ENCODE data around the gene TMUB1.

TMUB1 gene

DNA sequence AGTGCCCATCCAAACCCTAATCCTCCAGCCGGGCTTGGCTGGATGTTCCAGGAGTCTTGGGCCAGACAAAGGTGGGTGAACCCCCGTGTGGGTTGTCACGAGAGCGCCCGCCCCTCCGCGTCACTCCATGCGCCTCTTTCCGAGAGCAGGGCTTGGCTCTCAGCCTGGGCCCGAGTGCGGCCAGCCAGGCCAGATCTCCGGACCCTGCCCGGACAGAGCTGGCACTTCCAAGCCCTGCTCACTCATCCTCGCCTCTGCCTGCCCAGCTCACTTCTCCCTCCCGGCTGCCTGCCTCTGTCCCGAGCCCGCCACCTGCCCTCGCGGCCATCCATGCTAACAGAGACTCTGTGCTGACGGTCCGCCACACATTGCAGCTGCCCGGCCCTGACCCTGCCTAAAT, 37.6 kb upstream of the TMUB1 start:
- no peak for DNase-seq (ENCODE audit: low read depth)

DNA sequence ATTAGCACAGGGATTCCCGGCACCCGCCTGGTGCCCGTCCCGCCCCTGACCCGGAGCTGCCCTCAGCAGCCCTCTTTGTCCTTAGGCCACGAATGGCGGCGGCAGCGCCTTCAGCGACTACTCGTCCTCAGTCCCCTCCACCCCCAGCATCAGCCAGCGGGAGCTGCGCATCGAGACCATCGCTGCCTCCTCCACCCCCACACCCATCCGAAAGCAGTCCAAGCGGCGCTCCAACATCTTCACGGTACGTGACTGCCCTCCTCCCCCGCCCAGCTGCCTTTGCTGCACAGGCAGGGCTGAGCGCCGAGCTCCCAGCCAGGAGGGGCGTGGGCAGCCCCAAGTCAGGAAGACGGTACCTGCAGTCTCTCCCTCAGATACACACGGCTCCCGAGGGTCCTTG, 36.6 kb upstream of the TMUB1 start:
- DNase-seq (ENCODE audit: low read depth) = no peak

DNA sequence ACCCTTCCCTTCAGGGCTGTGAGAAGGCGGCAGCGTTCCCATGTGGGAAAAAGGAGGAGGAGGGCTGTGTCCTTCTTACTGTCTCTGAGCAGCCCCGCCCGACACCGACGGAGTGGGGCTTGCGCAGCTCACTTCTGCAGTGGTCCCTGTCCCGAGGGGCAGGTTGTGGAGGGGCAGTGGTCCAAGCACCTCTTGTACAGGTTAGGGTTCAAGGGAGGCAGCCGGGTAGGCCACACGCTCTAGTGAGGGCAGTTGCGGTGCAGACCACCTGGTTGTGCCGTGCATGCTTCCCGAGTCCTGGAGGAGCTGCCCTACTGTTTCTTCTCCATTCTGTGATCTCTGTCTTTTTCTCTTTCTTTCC, 35.7 kb upstream of the TMUB1 start:
- no peak for DNase-seq (ENCODE audit: low read depth)

DNA sequence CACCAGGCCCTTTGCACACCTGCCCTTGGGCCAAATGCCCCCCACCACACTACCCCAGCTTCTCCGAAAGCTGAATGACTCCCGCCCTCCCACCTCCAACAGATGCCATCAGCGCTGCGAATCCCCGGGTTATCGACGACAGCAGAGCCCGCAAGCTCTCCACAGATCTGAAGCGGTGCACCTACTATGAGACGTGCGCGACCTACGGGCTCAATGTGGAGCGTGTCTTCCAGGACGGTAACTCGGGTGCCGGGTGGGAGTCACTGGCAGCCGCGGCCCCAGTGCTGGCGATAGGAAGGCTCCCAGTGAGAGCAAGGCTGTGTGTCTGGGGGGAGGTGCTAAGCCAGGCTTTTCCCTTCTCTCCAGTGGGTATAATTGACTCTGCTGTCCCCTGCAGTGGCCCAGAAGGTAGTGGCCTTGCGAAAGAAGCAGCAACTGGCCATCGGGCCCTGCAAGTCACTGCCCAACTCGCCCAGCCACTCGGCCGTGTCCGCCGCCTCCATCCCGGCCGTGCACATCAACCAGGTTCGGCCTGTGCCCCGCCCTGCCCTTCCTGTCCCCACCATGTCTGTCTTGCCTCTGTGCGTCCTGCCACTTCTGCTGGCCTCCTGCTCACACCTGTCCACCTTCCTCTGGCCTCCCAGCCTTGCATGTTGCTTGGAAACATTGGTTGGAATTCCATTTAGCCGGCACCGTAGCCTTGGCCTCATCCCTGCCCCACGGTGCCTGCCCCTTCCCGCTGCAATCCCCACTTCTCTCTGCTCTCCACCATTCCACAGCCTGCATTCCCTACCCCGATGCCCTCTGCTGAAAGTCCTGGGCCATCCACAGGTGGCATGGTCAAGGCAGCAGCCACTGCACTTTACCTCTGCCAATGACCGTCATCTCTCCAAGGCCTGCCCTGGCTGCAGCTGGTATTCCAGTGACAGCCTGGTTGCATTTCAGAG, 35.1 kb upstream of the TMUB1 start:
- DNase-seq (ENCODE audit: low read depth) = no peak

DNA sequence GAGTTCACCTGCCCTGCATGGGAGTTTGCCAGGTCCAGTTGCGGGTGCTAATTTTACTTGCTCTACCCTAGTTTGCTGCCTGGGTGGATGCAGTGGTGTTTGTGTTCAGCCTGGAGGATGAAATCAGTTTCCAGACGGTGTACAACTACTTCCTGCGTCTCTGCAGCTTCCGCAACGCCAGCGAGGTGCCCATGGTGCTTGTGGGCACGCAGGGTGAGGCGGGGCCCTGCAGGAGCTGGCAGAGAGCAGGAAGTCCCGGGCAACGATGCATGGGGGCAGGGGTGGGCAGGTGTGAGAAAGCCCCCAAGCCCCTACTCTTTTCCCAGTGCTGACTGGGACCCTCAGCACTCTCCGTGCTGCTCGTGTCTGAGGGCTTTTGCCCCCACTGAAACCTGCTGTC, 34.3 kb upstream of the TMUB1 start:
- peak; percentile 11 for DNase-seq (ENCODE audit: low read depth)

DNA sequence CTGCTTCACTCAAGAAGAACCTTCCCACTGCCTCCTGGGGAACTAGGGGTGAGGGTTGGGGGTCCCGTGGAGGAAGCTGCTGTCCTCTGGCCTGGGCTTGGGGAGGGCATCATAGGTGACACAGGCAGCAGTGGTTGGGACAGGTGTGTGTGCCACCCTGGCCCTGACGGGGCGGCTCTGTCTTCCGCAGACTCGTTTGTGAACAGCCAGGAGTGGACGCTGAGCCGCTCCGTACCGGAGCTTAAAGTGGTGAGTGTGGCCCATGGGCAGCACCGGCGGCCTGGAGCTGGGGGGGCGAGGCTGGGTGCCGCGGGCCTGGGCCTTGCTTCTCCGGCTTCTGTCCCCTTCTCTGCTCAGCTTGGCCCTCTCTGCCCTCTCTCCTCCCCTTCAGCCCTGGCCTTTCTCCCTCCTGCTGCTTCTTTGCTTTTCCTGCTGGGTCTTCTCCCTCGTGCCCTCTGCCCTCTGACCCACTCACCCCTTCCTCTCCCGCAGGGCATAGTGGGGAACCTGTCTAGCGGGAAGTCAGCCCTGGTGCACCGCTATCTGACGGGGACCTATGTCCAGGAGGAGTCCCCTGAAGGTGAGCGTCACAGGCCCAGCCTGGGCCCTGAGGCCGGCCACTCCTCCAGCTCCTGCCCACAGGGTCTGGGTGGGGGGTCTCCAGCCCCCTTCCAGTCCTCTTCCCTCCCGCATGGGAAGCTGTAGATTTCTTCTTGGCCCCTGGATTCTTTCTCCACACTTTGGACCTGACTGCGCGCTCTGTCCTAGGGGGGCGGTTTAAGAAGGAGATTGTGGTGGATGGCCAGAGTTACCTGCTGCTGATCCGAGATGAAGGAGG, 33.5 kb upstream of the TMUB1 start:
- DNase-seq (ENCODE audit: low read depth) = no peak

DNA sequence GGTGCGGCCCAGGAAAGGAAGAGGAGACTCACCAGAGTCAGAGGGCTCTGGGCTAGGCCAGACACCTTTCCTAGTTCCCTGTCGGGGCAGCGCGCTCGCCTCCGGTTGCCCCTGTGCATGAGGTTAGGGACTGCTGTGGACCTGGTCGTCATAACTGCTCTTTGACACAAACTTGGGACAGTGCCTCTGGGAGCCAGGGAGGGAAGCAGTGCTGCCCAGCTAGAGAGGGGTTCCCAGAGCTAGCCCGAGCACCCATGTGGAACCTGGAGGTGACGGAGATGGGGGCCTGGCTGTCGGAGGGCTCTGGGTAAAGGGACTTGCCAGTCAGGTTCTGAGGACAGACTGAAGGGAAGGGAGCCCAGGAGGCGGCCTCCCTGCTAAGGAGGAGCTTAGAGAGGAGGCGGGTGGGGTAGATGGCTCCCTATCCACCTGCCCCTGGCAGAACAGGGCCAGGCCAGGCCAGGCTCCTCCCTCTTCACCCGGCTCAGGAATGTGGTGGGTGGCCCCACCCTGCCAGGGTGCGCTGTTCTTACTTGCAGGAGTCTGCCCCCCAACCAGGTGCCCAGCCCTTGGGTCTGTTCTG, 32.6 kb upstream of the TMUB1 start:
- DNase-seq (ENCODE audit: low read depth) = no peak

DNA sequence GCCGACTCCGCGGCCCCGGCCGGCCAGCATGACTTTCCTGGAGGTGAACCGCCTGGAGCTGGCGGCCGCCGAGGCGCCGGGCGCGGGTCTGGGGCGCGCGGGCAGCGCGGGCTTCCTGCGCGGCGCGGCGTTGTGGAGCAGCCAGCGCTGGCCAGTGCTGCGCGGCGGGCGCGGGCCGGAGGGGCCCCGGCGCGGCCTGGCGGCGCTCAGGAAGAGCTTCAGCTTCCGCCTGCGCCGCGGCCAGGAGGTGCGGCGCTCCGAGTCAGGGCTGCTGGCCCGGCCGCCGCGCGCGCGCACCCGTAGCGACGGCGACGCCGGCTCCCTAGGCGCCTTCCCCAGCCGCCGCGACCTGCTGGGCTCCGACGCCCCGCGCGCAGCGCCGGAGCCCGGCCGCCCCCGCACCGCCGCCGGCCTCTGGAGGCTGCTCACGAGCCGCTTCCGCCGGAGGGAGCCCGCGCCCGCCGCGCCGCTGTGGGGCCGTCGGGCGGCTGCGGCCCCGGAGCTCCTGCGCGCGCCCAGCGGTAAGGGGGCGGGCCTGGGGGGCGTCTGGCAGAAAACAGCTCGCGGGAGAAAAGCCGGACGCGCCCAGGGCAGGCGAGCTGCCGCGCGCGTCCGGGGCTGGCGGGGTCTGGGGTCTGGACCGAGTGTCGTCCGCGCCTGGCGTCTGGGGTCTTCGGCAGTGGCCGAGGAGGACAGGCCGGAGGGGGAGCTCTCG, 32.0 kb upstream of the TMUB1 start:
- DNase-seq (ENCODE audit: low read depth) = no peak

DNA sequence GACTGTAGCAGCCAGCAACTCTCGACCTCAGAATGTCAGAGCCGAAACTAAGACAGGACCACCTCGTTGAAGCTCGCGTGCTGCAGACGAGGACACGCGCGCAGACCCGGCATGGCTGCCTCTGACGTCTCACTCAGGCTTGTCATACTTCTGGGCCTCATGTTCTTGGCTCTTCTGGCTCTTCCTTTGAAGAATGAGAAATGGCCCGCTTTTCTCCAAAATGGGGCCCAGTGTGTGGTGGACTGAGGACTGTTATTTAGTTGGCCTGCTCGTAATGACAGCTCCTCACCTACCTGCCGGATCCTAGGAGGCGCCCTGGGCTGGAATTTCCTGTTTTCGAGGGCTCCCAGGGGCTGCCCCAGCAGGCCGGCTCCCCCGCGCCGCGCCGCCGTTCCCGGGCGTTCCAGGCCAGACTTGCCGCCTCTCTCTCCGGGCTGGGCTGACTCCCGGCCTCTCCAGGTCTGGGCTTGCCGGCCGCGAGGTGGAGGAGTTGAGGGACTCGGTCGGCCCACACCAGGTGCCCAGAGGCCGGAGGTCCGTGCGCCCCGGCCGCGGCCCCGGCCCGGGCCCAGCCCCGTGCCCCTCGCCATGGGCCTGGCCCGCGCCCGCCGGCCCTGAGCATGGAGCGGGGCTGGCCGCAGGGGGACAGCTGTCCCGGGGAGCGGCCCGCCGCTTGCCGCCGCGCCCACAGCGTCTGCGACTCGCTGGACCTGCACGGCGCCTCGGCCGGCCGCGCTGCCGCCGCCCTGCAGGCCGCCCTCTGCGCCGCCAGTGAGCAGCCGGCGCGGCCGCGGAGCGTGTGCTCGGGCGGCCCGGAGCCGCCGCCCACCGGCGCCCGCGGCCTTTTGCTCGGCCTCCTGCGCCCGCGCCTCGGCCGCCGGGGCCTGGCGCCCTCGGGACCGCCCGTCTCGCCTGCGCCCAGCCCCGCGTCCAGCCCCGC, 31.1 kb upstream of the TMUB1 start:
- DNase-seq (ENCODE audit: low read depth) = no peak

DNA sequence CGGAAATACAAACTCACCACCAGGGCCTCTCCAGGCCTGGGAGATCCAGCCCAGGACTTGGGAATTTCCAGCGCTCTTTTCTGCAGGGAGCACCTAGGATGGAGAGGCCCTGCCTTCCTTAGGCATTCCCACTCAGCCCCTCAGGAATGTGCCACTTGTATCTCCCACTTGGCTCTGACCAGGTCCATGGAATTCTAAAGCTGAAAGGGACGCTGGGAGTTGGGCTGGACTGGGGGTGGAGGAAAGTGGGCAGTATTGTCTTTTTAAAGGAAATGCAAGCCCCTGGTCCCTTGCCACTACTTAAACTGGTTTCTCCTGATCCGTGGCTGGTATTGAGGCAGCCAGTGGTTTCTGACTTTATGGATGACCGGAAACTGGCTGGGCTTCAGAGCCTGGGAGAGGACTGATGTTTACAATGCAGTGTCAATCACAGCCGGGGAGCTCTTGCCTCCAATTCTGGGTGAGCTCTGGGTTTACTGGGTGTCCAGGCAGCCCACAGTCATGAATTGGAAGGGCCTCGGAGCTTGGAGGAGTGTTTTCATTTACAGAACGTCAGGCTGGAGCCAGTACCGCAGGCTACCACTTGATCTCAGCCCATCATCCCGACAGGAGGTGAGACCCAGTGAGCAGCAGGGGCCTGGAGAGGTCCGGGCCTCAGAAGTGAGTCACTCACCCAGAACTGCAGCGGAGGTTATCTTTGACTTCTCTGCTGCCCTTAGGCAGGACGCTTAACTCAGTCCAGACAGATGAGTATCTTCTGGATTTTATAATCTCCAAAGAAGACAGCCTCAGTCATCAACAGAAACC, 30.3 kb upstream of the TMUB1 start:
- no peak for DNase-seq (ENCODE audit: low read depth)

DNA sequence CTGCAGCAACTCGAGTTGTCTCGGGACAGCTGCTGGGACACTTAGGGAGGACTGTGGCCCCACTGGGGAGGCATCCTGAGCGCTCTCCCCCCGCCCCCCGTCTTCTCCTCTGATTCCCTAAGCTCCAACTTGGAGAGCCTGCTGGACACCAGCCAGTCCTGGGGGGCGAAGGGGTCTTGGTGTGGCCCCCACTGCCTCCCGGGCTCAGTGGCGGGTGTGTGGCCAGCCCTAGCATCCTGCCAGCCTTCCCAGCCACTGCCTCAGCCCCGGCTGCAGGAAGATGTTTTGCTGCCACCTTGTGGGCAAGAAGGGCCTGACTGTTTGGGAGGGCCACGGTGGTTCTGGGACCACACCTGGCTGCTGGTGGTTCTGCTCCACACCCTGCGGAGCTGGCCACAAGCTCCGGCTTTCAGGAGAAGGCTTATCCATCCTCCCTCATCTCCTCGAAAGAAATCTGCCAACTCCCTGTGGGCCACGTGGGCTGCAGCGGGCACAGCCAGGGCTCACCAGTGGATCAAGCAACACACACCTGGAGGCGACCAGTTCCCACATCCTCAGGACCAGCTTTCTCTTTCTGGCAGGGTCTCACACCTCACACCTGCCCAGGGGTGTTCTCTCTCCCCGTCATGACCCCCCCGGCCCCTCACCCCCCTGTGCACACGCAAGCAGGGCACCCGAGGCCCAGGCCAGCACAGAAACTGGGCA, 27.8 kb upstream of the TMUB1 start:
- peak; percentile 59 for DNase-seq (ENCODE audit: low read depth)

DNA sequence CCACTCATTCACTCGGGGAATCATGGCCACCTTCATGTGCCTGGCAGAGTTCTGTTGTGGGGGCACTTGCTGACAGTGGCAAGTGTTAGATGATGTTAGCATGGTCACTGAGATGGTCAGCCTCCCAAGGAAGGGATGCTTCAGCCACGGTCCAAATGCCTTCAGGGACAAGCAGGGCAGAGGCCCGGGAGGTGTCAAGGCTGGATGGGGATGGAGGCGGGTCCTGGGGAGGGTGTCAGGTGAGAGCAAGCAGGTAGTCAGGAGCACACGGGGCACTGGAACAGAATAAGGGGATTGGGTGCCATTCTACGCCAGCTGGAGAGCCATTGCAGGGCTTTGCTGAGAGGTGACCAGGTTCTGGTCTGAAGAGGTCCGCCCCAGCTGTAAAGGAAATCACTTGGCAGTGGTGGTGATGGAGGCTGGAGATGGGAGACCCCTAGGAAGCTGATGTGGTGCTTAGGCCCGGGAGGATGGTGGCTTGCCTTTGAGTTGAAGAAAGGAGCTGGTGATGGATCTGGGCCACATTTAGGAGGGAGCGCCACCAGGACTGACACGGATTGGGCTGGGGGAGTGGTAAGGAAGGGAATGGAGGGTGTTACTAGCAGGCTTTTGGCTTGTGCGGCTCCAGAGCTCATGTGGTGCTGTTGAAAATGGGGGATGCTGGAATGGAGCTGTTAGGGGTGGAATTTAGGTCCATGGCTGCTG, 27.1 kb upstream of the TMUB1 start:
- DNase-seq (ENCODE audit: low read depth) = no peak

DNA sequence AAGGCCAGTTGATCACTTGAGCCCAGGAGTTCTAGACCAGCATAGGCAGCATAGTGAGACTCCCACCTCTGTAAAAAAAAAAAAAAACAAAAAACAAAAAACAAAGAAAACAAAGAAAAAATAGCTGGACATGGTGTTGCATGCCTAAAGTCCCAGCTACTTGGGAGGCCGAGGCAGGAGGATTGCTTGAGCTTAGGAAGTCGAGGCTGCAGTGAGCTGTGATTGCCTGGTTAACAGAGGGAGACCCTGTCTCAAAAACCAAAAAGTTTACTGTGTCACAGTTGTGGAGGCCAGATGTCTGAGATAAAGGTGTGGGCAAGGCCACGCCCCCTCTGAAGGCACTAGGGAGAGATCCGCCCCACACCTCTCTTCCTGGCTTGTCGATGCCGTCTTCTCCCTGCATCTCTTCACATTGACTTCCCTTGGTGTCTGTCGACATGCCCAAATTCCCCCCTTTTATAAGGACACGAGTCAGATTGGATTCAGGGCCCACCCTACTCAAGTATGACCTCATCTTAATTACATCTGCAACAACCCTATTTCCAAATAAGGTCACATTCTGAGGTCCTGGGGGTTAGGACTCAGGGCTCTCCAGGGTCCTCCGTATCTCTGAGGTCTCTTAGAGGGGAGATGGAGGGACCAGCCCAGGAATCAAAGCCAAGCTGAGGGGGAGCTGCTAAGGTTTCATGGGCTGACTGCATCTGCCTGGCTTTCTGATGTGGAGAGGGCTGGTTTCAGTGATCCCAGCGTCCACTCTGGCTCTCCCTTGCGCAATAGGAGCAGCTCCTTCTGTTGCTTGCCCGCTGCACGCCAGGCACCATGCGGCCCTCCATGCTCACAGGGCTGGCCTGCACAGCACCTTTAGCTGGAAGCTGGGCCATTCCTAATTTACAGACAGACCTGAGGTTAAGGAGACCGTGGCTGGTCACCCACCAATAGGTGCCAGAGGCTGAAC, 26.1 kb upstream of the TMUB1 start:
- no peak for DNase-seq (ENCODE audit: low read depth)

DNA sequence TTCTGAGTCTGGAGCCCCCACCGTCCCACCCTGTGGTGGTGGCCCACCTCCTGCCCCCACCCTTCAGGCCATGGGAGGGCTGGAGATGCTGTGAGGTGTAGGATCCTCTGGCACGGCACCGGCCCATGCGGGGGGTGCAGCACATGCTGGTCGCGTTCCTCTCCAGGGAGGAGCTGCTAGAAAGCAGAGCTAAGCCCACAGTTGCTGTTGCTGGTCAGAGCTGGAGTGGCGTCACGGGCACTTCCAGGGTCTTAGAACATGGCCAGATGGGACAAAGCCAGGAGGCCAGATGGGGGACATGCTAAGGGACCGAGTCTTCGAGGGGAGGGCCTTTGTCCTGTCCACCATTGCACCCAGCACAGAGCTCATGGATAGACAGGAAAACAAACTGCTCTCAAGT, 24.6 kb upstream of the TMUB1 start:
- no peak for DNase-seq (ENCODE audit: low read depth)

DNA sequence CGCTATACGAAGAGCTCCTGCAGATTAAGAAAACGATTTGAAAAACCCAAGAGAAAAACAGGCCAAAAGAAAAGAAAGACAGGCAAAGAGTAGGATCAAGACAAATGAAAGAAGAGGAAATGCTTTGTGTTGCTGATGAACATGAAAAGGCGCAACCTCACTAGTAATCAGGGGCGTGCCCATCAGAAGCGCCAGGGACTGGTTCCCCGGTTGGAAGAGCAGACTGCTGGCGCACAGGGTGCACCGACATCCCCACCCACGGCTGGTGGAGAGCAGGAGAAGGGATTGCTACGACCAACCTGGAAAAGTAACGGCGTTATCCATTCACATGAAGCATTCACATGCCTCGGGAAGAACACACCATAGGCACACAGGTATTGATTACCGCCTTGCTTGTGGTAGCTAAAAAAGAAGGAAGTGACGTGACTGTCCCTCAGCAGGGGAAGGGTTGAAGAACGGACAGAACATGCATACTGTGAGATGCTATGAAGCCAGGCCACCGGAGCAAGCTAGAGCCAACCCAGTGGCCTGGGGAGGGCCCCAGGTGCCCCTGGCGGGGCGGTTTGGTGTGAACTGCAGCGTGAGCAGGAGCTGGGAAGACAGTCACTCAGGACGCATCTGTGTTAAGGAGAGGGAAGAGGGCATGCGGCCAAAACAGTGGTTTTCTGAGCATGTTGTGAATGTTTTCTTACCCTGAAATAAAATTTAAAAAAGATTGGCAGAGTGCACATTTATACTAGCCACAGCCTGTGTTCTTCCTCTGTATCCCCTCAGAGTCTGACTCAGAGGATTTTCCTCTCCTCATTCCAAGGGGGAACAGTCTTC, 21.3 kb upstream of the TMUB1 start:
- DNase-seq (ENCODE audit: low read depth) = no peak

DNA sequence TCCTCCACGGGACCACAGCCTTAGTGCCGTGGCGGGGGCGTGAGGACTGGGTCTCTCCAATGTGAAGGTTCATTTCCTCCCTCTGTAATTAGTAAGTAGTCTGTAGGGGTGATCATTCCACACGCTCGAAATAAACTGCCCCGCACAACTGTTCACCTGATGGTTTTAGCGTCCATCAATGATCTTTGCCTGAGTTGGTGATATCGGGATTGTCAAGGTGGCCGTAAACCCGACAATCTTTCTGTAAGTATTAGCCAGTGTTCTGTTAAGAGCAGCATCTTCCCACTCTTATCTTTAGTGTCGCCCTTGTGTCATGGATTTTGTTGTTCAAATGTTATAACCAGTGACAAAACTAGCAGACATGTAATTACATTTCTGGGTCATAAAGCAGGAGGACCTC, 20.7 kb upstream of the TMUB1 start:
- DNase-seq (ENCODE audit: low read depth) = no peak

DNA sequence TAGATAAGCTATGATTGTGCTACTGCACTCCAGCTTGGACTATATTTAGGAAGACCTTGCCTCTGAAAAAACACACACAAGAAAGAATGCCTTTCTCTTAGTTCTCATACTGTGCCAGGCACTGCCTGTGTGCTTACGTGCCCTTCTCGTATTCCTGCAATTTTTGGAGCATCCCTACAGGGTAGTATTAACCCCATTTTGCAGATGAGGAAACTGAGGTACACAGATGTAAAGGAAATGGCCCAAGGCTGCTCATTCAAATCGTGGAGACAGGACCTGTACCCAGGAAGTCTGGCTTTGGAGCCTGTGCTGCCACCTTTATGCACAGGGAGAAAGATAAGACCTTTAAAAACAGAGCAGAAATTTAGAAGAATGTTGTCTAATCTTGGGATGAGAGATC, 19.7 kb upstream of the TMUB1 start:
- no peak for DNase-seq (ENCODE audit: low read depth)
